Measurements from ENCODE around the gene VARS2.
"Not testable (repeated sequence)": the region's sequence is repeated elsewhere in the genome, so short reads cannot be mapped to it uniquely, and the experiment has no call there.

The VARS2 gene

GRCh38 chr6:30963641-30964040 lies 49.6 kb downstream of the VARS2 start:
- no peak for DNase-seq
- no peak for TF ChIP-seq CTCF (IDR thresholded peaks at IDR 0.05; ENCODE audit: low read depth, low read length)

GRCh38 chr6:30964075-30964474 lies 50.0 kb downstream of the VARS2 start:
- DNase-seq, result no peak
- Histone ChIP-seq H3K4me3 (ENCODE audit: low read depth, low read length) (no peak overlapping the region), H3K27ac (no peak overlapping the region), H3K27me3 (ENCODE audit: insufficient read depth, low read depth, severe bottlenecking) (peaks cover 59% of the 10 kb centered on the region), H3K36me3 (no peaks in the 10 kb centered on the region), H3K9me3 (ENCODE audit: severe bottlenecking) (peaks cover 18% of the 10 kb centered on the region)
- TF ChIP-seq CTCF (IDR thresholded peaks at IDR 0.05; ENCODE audit: low read depth, low read length), result no peak

More at GRCh38 chr6:30963641-30964040, 49.6 kb downstream of the VARS2 start:
- H3K9me3 ChIP-seq (ENCODE audit: severe bottlenecking), result peaks cover 18% of the 10 kb centered on the region
- no peak overlapping the region for H3K27ac ChIP-seq
- H3K4me3 ChIP-seq (ENCODE audit: low read depth, low read length), result no peak overlapping the region
- no peaks in the 10 kb centered on the region for H3K36me3 ChIP-seq
- H3K27me3 ChIP-seq (ENCODE audit: insufficient read depth, low read depth, severe bottlenecking), result peaks cover 59% of the 10 kb centered on the region

- no peak for DNase-seq
- peaks cover 18% of the 10 kb centered on the region for H3K9me3 ChIP-seq (ENCODE audit: severe bottlenecking)
- H3K27ac ChIP-seq, result no peak overlapping the region
- H3K4me3 ChIP-seq (ENCODE audit: low read depth, low read length), result no peak overlapping the region
- H3K36me3 ChIP-seq, result no peaks in the 10 kb centered on the region
- no peak for TF ChIP-seq CTCF (IDR thresholded peaks at IDR 0.05; ENCODE audit: low read depth, low read length)
- peaks cover 58% of the 10 kb centered on the region for H3K27me3 ChIP-seq (ENCODE audit: insufficient read depth, low read depth, severe bottlenecking)
These were observed 51.1 kb downstream of the VARS2 start for GRCh38 chr6:30965140-30965601.

GRCh38 chr6:30966154-30966553 lies 52.1 kb downstream of the VARS2 start:
- H3K4me3 ChIP-seq (ENCODE audit: low read depth, low read length), result no peak overlapping the region
- no peak for DNase-seq
- H3K27ac ChIP-seq, result no peak overlapping the region
- H3K36me3 ChIP-seq, result no peaks in the 10 kb centered on the region
- peaks cover 18% of the 10 kb centered on the region for H3K9me3 ChIP-seq (ENCODE audit: severe bottlenecking)
- H3K27me3 ChIP-seq (ENCODE audit: insufficient read depth, low read depth, severe bottlenecking), result peaks cover 62% of the 10 kb centered on the region
- TF ChIP-seq CTCF (IDR thresholded peaks at IDR 0.05; ENCODE audit: low read depth, low read length), result no peak

GRCh38 chr6:30969171-30969570 lies 55.1 kb downstream of the VARS2 start:
- not testable (repeated sequence) for H3K27ac ChIP-seq; DNase-seq; H3K36me3 ChIP-seq; H3K4me3 ChIP-seq (ENCODE audit: low read depth, low read length)
- peaks cover 74% of the 10 kb centered on the region for H3K27me3 ChIP-seq (ENCODE audit: insufficient read depth, low read depth, severe bottlenecking)
- H3K9me3 ChIP-seq (ENCODE audit: severe bottlenecking), result peaks cover 18% of the 10 kb centered on the region

GRCh38 chr6:30970946-30971345 lies 56.9 kb downstream of the VARS2 start:
- Histone ChIP-seq H3K4me3 (ENCODE audit: low read depth, low read length) (no peak overlapping the region), H3K36me3 (no peaks in the 10 kb centered on the region), H3K9me3 (ENCODE audit: severe bottlenecking) (peaks cover 4% of the 10 kb centered on the region), H3K27me3 (ENCODE audit: insufficient read depth, low read depth, severe bottlenecking) (peaks cover 75% of the 10 kb centered on the region), H3K27ac (no peak overlapping the region)
- TF ChIP-seq CTCF (IDR thresholded peaks at IDR 0.05; ENCODE audit: low read depth, low read length), result no peak
- DNase-seq, result no peak

All from WERI-Rb-1 (cell line).